Calu3 (cell line): ENCODE results near the gene ACTA1. TPM values are rescaled to one million over a fixed set of nuclear protein-coding genes. Genes with fewer than 3 reads are reported as not detected.

Source experiments
- Bru-seq: library from RNA; stranded (reverse); fragments of 400-500 nt; gene quantifications from one replicate; lab custom pipeline; 2021; lab: Mats Ljungman, UMichigan
- BruChase-seq, 2 experiments: library from RNA; stranded (reverse); fragments of 400-500 nt; gene quantifications; one replicate each; lab custom pipeline; 2021; lab: Mats Ljungman, UMichigan
- BruUV-seq: library from RNA; stranded (reverse); fragments of 400-500 nt; replicated peaks from 2 replicates; lab custom pipeline; 2021; lab: Mats Ljungman, UMichigan
- CTCF ChIA-PET: fragments of 300-600 bp; sonication (Branson Sonifier 250); formaldehyde crosslinking; loops from one replicate; lab custom pipeline; 2022; ENCODE audit warnings: antibody characterized with exemption; lab: Charles Lee
- DNase-seq: peaks from one replicate; pipeline ENCODE4 v3.0.0; 2022
- H3K27ac Mint-ChIP-seq: one replicate; pipeline ENCODE4 v1.8.0; 2022; ENCODE audit warnings: mixed read lengths; ENCODE audit not compliant: unreplicated experiment
- H3K27me3 Mint-ChIP-seq: one replicate; pipeline ENCODE4 v1.8.0; 2022; ENCODE audit warnings: mixed read lengths; ENCODE audit not compliant: unreplicated experiment
- H3K36me3 Mint-ChIP-seq: one replicate; pipeline ENCODE4 v1.8.0; 2022; ENCODE audit warnings: mild to moderate bottlenecking, moderate library complexity, mixed read lengths; ENCODE audit not compliant: insufficient read depth, unreplicated experiment
- H3K4me1 Mint-ChIP-seq: one replicate; pipeline ENCODE4 v1.8.0; 2022; ENCODE audit warnings: mild to moderate bottlenecking, low read depth, mixed read lengths; ENCODE audit not compliant: unreplicated experiment
- H3K4me3 Mint-ChIP-seq: one replicate; pipeline ENCODE4 v1.8.0; 2022; ENCODE audit warnings: mild to moderate bottlenecking, low read depth, moderate library complexity, mixed read lengths; ENCODE audit not compliant: unreplicated experiment
- H3K9me3 Mint-ChIP-seq: one replicate; pipeline ENCODE4 v1.8.0; 2022; ENCODE audit warnings: low read depth, mixed read lengths; ENCODE audit not compliant: unreplicated experiment
- CTCF ChIP-seq: fragments of 200-600 bp; IDR thresholded peaks from one replicate; pipeline ENCODE4 v1.8.0; 2022; ENCODE audit warnings: antibody characterized with exemption; ENCODE audit not compliant: unreplicated experiment
- intact Hi-C: fragments of 100-400 bp; cut with micrococcal nuclease; formaldehyde crosslinking; loops from one replicate; pipeline ENCODE4 v1.10.0; 2022; ENCODE audit not compliant: unreplicated experiment
- long read RNA-seq: library from polyadenylated mRNA; stranded (forward); transcript quantifications from one replicate; pipeline ENCODE4 v2.0.0, GENCODE V29; 2022
- total RNA-seq: library from RNA; stranded (reverse); gene quantifications from 2 replicates; pipeline ENCODE4 v1.2.3, GENCODE V29; 2022

ACTA1 gene
- total RNA-seq (0.37 and 0.45 TPM in 2 replicates), Bru-seq, nascent RNA (percentile 25 among the genes with signal in this experiment), BruChase-seq, experiment 1, labeled RNA remaining after a 6-hour chase (percentile 31 among the genes with signal in this experiment), BruChase-seq, experiment 2, labeled RNA remaining after a 2-hour chase (percentile 26 among the genes with signal in this experiment)
- long read RNA-seq = 0 reads

- Mint-ChIP-seq H3K27ac (no peak within 1 kb of the TSS), H3K27me3 (peaks cover 52% of the 10 kb centered on the region), H3K36me3 (peaks cover 10% of the 10 kb centered on the region), H3K4me3 (no peak within 1 kb of the TSS), H3K4me1 (no peaks in the 10 kb centered on the region), H3K9me3 (no peaks in the 10 kb centered on the region)
- no peak for DNase-seq
- no peak for TF ChIP-seq CTCF
- no TSS peak for BruUV-seq
- CTCF ChIA-PET = no interaction called here
- intact Hi-C loops = no loop called here
Measured at GRCh38 chr1:229434005-229434640, at the start of gene ACTA1. TSS of gene ACTA1 (minus strand) at chr1:229434094. CDS start at chr1:229433115, 979 bp downstream.

GRCh38 chr1:229482511-229482910 lies 48.6 kb upstream of the ACTA1 start:
- H3K4me3 Mint-ChIP-seq = no peak overlapping the region
- intact Hi-C loops = loop anchor here (1.0 kb wide), 1 partner anchor 224 kb away; no protein-coding TSS in a partner anchor
- H3K27me3 Mint-ChIP-seq = no peaks in the 10 kb centered on the region
- peaks cover 27% of the 10 kb centered on the region for H3K36me3 Mint-ChIP-seq
- no peaks in the 10 kb centered on the region for H3K9me3 Mint-ChIP-seq
- CTCF ChIA-PET = interaction anchor here (0.5 to 1.4 kb wide), 14 partner anchors 9 to 818 kb away, joined by 3 to 19 read pairs (median 4); partner anchors contain the start of gene ABCB10
- no peak overlapping the region for H3K27ac Mint-ChIP-seq
- no TSS peak for BruUV-seq
- no peak for DNase-seq
- H3K4me1 Mint-ChIP-seq = no peaks in the 10 kb centered on the region
- TF ChIP-seq CTCF = no peak

- CTCF ChIA-PET = interaction anchor here (0.6 to 1.0 kb wide), 3 partner anchors 47 to 222 kb away, joined by 3 to 6 read pairs (median 3); no protein-coding TSS in a partner anchor
- H3K4me3 Mint-ChIP-seq = no peak overlapping the region
- no peak for TF ChIP-seq CTCF
- H3K9me3 Mint-ChIP-seq = no peaks in the 10 kb centered on the region
- peaks cover 13% of the 10 kb centered on the region for H3K36me3 Mint-ChIP-seq
- no peak for DNase-seq
- no peaks in the 10 kb centered on the region for H3K4me1 Mint-ChIP-seq
- H3K27me3 Mint-ChIP-seq = no peaks in the 10 kb centered on the region
- no peak overlapping the region for H3K27ac Mint-ChIP-seq
- intact Hi-C loops = no loop called here
- no TSS peak for BruUV-seq
Measured at GRCh38 chr1:229480495-229480894, 46.6 kb upstream of the ACTA1 start.

- CTCF ChIA-PET = interaction anchor here (0.6 to 1.0 kb wide), 3 partner anchors 47 to 222 kb away, joined by 3 to 6 read pairs (median 3); no protein-coding TSS in a partner anchor
- intact Hi-C loops = no loop called here
- no TSS peak for BruUV-seq
Measured at GRCh38 chr1:229479660-229480399, 45.9 kb upstream of the ACTA1 start.

More at GRCh38 chr1:229479660-229480399, 45.9 kb upstream of the ACTA1 start:
- DNase-seq = no peak
- Mint-ChIP-seq H3K36me3 (peaks cover 18% of the 10 kb centered on the region), H3K27ac (no peak overlapping the region), H3K27me3 (no peaks in the 10 kb centered on the region), H3K4me3 (no peak overlapping the region), H3K4me1 (no peaks in the 10 kb centered on the region), H3K9me3 (no peaks in the 10 kb centered on the region)
- no peak for TF ChIP-seq CTCF
